ENCODE data around the gene CETP.
"Not testable (repeated sequence)": the region's sequence is repeated elsewhere in the genome, so short reads cannot be mapped to it uniquely, and the experiment has no call there.

The CETP gene

GRCh38 chr16:56933828-56934598 is 27.7 kb upstream of the CETP start:
- no peak for DNase-seq (ENCODE audit: low read depth)

GRCh38 chr16:56934599-56935145 is 27.1 kb upstream of the CETP start:
- DNase-seq (ENCODE audit: low read depth), result not testable (repeated sequence)

- DNase-seq (ENCODE audit: low read depth), result no peak
These were observed 26.5 kb upstream of the CETP start for GRCh38 chr16:56935201-56935600.

- no peak for DNase-seq (ENCODE audit: low read depth)
These were observed 25.3 kb upstream of the CETP start for GRCh38 chr16:56936491-56936890.

GRCh38 chr16:56936950-56937349 is 24.8 kb upstream of the CETP start:
- no peak for DNase-seq (ENCODE audit: low read depth)

- DNase-seq (ENCODE audit: low read depth), result no peak
These were observed 22.9 kb upstream of the CETP start for GRCh38 chr16:56938664-56939513.

- DNase-seq (ENCODE audit: low read depth), result no peak
These were observed 21.9 kb upstream of the CETP start for GRCh38 chr16:56939801-56940200.

- DNase-seq (ENCODE audit: low read depth), result no peak
These were observed 20.7 kb upstream of the CETP start for GRCh38 chr16:56941092-56941491.

GRCh38 chr16:56941856-56942331 is 19.9 kb upstream of the CETP start:
- no peak for DNase-seq (ENCODE audit: low read depth)

- no peak for DNase-seq (ENCODE audit: low read depth)
These were observed 17.9 kb upstream of the CETP start for GRCh38 chr16:56943761-56944375.

GRCh38 chr16:56944954-56945839 is 16.6 kb upstream of the CETP start:
- no peak for DNase-seq (ENCODE audit: low read depth)

GRCh38 chr16:56945847-56946527 is 15.8 kb upstream of the CETP start:
- DNase-seq (ENCODE audit: low read depth), result no peak

GRCh38 chr16:56946767-56947603 is 14.8 kb upstream of the CETP start:
- no peak for DNase-seq (ENCODE audit: low read depth)

GRCh38 chr16:56947604-56947995 is 14.2 kb upstream of the CETP start:
- DNase-seq (ENCODE audit: low read depth), result no peak

- no peak for DNase-seq (ENCODE audit: low read depth)
These were observed 13.5 kb upstream of the CETP start for GRCh38 chr16:56948234-56948633.

- DNase-seq (ENCODE audit: low read depth), result no peak
These were observed 11.7 kb upstream of the CETP start for GRCh38 chr16:56950051-56950450.

GRCh38 chr16:56950455-56950854 is 11.3 kb upstream of the CETP start:
- no peak for DNase-seq (ENCODE audit: low read depth)

GRCh38 chr16:56950881-56951771 is 10.6 kb upstream of the CETP start:
- DNase-seq (ENCODE audit: low read depth), result no peak

GRCh38 chr16:56953006-56953405 is 8.7 kb upstream of the CETP start:
- DNase-seq (ENCODE audit: low read depth), result no peak

Data from activated T-cell treated with anti-CD3 and anti-CD28 coated beads for 1 hour (primary cell).